Measurements from ENCODE around the gene PIGV. TPM values are rescaled to one million over a fixed set of nuclear protein-coding genes. Genes with fewer than 3 reads are reported as not detected.

Gene PIGV
- total RNA-seq, 1 donor from 2014 or later: 20.3 TPM

DNA sequence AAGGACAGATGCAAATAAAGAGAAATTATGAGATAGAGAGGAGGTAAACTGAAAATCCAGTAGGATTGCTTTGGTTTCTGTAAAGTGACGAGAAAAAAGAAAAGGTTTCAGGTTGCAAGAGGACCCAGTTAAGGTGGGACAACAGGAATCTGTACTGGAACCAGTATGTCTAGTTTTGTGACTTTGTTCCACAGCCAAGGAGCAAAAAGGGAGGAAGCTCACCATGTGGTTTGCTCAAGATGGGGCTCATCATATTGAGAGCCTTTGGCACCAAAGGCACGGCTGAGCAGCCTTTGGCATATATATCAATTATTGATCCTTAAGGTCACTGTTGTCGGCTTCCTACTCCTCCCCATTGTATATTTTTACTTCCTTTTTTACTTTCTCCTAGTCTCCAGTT, 37.0 kb downstream of the PIGV start:
- Histone ChIP-seq H3K9me3 (no peaks in the 10 kb centered on the region), H3K4me3 (no peak overlapping the region), H3K27me3 (ENCODE audit: low read depth) (no peaks in the 10 kb centered on the region), H3K27ac (no peak overlapping the region), H3K36me3 (no peaks in the 10 kb centered on the region), H3K4me1 (peaks cover 37% of the 10 kb centered on the region)
- intact Hi-C loops (cut with DNase I): no loop called here
- DNase-seq (no peak), ATAC-seq (no peak)
- TF ChIP-seq, protein P1, sequence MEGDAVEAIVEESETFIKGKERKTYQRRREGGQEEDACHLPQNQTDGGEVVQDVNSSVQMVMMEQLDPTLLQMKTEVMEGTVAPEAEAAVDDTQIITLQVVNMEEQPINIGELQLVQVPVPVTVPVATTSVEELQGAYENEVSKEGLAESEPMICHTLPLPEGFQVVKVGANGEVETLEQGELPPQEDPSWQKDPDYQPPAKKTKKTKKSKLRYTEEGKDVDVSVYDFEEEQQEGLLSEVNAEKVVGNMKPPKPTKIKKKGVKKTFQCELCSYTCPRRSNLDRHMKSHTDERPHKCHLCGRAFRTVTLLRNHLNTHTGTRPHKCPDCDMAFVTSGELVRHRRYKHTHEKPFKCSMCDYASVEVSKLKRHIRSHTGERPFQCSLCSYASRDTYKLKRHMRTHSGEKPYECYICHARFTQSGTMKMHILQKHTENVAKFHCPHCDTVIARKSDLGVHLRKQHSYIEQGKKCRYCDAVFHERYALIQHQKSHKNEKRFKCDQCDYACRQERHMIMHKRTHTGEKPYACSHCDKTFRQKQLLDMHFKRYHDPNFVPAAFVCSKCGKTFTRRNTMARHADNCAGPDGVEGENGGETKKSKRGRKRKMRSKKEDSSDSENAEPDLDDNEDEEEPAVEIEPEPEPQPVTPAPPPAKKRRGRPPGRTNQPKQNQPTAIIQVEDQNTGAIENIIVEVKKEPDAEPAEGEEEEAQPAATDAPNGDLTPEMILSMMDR (IDR thresholded peaks at IDR 0.05): no peak

DNA sequence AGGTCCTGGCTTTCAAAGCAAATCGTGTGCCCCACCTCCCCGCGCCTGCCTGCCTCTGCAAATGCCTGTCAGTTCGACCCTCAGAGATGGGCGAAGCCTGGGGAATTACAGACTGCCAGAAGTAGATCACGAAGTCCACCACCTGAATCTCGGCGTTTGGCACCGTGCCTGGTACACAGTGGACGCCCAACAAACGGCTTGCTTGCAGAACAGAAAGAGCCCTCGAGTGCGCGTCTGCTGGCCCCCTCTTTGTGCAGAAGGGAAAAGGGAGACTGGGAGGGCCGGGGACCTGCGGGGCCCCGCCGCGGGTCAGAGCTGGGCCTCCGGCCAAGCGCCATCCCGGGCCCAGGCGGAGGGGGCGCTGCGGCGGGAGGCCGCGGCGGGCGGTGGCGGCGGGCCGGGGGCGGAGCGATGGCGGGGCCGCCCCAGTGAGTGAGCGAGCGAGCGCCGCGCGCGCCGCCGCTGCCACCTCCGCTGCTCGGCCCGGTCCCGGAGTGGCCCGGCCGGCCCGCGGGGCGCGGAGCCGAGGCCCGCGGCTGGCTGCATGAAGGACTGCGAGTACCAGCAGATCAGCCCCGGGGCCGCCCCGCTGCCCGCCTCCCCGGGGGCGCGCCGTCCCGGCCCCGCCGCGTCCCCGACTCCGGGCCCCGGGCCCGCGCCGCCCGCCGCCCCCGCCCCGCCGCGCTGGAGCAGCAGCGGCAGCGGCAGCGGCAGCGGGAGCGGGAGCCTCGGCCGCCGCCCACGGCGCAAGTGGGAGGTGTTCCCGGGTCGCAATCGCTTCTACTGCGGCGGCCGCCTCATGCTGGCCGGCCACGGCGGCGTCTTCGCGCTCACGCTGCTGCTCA, 38.7 kb downstream of the PIGV start, which contains the start of gene ZDHHC18:
Gene ZDHHC18, plus strand, starts transcription at position 428 of the 845 bp plus-strand sequence. Its CDS starts 117 bp downstream, at position 545.
- no peaks in the 10 kb centered on the region for H3K27me3 ChIP-seq (ENCODE audit: low read depth)
- peak within 1 kb of the TSS; percentile 67 for H3K4me3 ChIP-seq
- peaks cover 42% of the 10 kb centered on the region for H3K4me1 ChIP-seq
- DNase-seq (peak; percentile 80), ATAC-seq (peak; percentile 90 to 93)
- TF ChIP-seq, protein P1 (IDR thresholded peaks at IDR 0.05): peak; percentile 26
- no peaks in the 10 kb centered on the region for H3K9me3 ChIP-seq
- H3K27ac ChIP-seq: peak within 1 kb of the TSS; percentile 85
- peaks cover 3% of the 10 kb centered on the region for H3K36me3 ChIP-seq
- intact Hi-C loops (cut with DNase I): no loop called here

DNA sequence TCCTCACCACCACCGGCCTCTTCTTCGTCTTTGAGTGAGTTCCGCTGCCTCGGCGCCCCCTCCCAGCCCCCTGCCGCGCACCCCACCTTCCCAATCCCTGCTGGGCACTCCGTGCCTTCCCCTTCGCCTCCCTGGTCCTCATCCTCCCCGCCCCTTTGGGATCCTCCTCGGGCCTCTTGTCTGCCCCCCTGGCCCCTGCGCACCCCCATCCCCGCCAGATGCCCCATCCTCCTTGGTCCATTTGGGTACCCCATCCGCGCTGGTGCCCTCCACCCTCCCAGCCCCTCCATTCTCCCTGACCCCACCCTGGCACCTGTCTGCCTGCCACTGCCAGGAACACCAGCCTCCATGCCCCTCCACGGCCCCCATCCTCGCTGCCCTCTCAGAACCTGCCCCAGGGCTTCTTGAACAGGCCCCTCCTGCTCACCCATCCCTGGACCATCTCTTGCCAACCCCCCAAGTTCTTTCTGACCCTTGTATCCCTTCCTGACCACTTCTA, 39.4 kb downstream of the PIGV start:
- peaks cover 10% of the 10 kb centered on the region for H3K36me3 ChIP-seq
- peak overlapping the region; percentile 62 for H3K27ac ChIP-seq
- intact Hi-C loops (cut with DNase I): no loop called here
- TF ChIP-seq, protein P1 (IDR thresholded peaks at IDR 0.05): no peak
- peak overlapping the region; percentile 67 for H3K4me3 ChIP-seq
- DNase-seq (no peak), ATAC-seq (peak in 1 of 2 donors; percentile 2)
- no peaks in the 10 kb centered on the region for H3K27me3 ChIP-seq (ENCODE audit: low read depth)
- H3K4me1 ChIP-seq: peaks cover 47% of the 10 kb centered on the region
- no peaks in the 10 kb centered on the region for H3K9me3 ChIP-seq

DNA sequence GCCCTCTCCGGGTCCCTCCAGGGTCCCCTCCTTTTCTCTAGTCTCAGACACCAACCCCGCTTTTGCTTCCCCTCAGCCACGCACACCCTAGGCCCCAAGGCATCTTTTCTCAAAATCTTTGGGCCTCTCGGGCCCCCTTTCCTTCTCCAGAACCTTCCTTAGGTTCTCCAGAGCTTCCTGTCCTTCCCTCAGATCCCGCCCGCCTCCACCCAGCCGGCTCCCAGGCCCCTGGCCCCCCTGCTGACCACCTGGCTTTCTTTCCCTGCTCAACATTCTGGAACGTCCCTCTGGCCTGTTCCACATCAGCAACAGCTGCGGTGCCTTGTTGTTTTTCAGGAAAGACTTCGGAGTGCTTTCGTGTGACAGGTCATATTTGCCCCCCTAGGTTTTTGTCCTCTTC, 39.9 kb downstream of the PIGV start:
- peaks cover 15% of the 10 kb centered on the region for H3K36me3 ChIP-seq
- intact Hi-C loops (cut with DNase I): no loop called here
- H3K27ac ChIP-seq: peak overlapping the region; percentile 62
- H3K9me3 ChIP-seq: no peaks in the 10 kb centered on the region
- TF ChIP-seq, protein P1 (IDR thresholded peaks at IDR 0.05): no peak
- DNase-seq: no peak
- no peak for ATAC-seq
- H3K4me1 ChIP-seq: peaks cover 47% of the 10 kb centered on the region
- peak overlapping the region; percentile 67 for H3K4me3 ChIP-seq
- H3K27me3 ChIP-seq (ENCODE audit: low read depth): no peaks in the 10 kb centered on the region

DNA sequence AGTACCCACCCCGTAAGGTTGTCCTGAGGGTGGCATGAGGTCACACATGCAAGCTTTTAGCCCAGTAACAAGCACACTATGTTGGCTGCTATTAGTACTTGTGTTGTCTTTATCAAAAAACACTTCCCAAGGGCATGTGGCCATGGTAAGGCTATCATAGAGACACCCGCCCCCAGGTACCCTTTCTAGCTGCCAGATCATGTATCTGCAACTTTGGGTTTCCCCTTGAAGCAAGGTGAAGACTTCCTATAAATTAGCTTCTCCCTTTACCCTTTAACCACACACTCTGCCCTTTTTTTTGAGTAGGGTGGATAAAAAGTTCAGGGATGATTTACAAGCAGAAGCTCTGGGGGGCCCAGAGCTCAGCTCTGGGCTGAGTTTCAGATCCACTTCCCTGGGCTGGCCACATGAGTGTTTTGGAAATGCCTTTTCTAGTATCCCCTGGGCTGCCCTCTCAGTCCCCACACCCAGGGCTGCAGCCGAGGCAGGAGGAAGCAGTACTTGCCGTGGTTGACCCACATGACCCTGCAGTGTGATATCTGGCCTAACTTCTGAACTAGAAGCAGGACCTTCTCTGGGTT, 40.8 kb downstream of the PIGV start:
- H3K27ac ChIP-seq: peak overlapping the region; percentile 18
- H3K4me3 ChIP-seq: peak overlapping the region; percentile 8

More for the DNA sequence above, 40.8 kb downstream of the PIGV start:
- Histone ChIP-seq H3K36me3 (peaks cover 23% of the 10 kb centered on the region), H3K4me1 (peaks cover 47% of the 10 kb centered on the region), H3K9me3 (no peaks in the 10 kb centered on the region), H3K27me3 (ENCODE audit: low read depth) (no peaks in the 10 kb centered on the region)
- DNase-seq: peak; percentile 69
- intact Hi-C loops (cut with DNase I): no loop called here
- ATAC-seq: peak; percentile 23 to 41
- TF ChIP-seq, protein P1 (IDR thresholded peaks at IDR 0.05): no peak
